Measurements from ENCODE around the gene MRPS11.
A peak's percentile ranks its signal among the peaks of the same experiment; 100 is the strongest.
"Not testable (repeated sequence)": the region's sequence is repeated elsewhere in the genome, so short reads cannot be mapped to it uniquely, and the experiment has no call there.

Gene MRPS11

GRCh38 chr15:88467073-88467934 lies at the start of gene MRPS11, which contains the start of gene MRPL46:
Gene MRPS11, plus strand, starts transcription at chr15:88467708. Its CDS starts 10 bp downstream, at chr15:88467718.
Gene MRPL46, minus strand, starts transcription at chr15:88467388. Its CDS starts 11 bp downstream, at chr15:88467377.
- peak; percentile 83 for DNase-seq (ENCODE audit: low read depth)

- no peak for DNase-seq (ENCODE audit: low read depth)
Observed at GRCh38 chr15:88419830-88420229, 47.7 kb upstream of the MRPS11 start.

- DNase-seq (ENCODE audit: low read depth) = no peak
Observed at GRCh38 chr15:88423331-88423730, 44.2 kb upstream of the MRPS11 start.

GRCh38 chr15:88426304-88426703 lies 41.2 kb upstream of the MRPS11 start:
- DNase-seq (ENCODE audit: low read depth) = no peak

GRCh38 chr15:88428053-88428452 lies 39.5 kb upstream of the MRPS11 start:
- DNase-seq (ENCODE audit: low read depth) = no peak

GRCh38 chr15:88428805-88429605 lies 38.5 kb upstream of the MRPS11 start:
- DNase-seq (ENCODE audit: low read depth) = no peak

GRCh38 chr15:88430051-88430450 lies 37.5 kb upstream of the MRPS11 start:
- no peak for DNase-seq (ENCODE audit: low read depth)

- no peak for DNase-seq (ENCODE audit: low read depth)
Observed at GRCh38 chr15:88431441-88431840, 36.1 kb upstream of the MRPS11 start.

- DNase-seq (ENCODE audit: low read depth) = no peak
Observed at GRCh38 chr15:88433046-88433685, 34.3 kb upstream of the MRPS11 start.

GRCh38 chr15:88434106-88434505 lies 33.4 kb upstream of the MRPS11 start:
- not testable (repeated sequence) for DNase-seq (ENCODE audit: low read depth)

- no peak for DNase-seq (ENCODE audit: low read depth)
Observed at GRCh38 chr15:88438181-88438580, 29.3 kb upstream of the MRPS11 start.

GRCh38 chr15:88440021-88440420 lies 27.5 kb upstream of the MRPS11 start:
- no peak for DNase-seq (ENCODE audit: low read depth)

- no peak for DNase-seq (ENCODE audit: low read depth)
Observed at GRCh38 chr15:88441076-88441730, 26.3 kb upstream of the MRPS11 start.

GRCh38 chr15:88447206-88447605 lies 20.3 kb upstream of the MRPS11 start:
- no peak for DNase-seq (ENCODE audit: low read depth)

GRCh38 chr15:88447741-88448140 lies 19.8 kb upstream of the MRPS11 start:
- no peak for DNase-seq (ENCODE audit: low read depth)

GRCh38 chr15:88448991-88449461 lies 18.5 kb upstream of the MRPS11 start:
- DNase-seq (ENCODE audit: low read depth) = no peak

GRCh38 chr15:88449581-88449980 lies 17.9 kb upstream of the MRPS11 start:
- DNase-seq (ENCODE audit: low read depth) = no peak

- peak; percentile 52 for DNase-seq (ENCODE audit: low read depth)
Observed at GRCh38 chr15:88450125-88450798, 17.2 kb upstream of the MRPS11 start.

- no peak for DNase-seq (ENCODE audit: low read depth)
Observed at GRCh38 chr15:88453651-88454050, 13.9 kb upstream of the MRPS11 start.

- DNase-seq (ENCODE audit: low read depth) = no peak
Observed at GRCh38 chr15:88454236-88454635, 13.3 kb upstream of the MRPS11 start.
